AG10803 (cell line): ENCODE measurements around the gene PHOX2A.
A peak's percentile ranks its signal among the peaks of the same experiment; 100 is the strongest.

Source experiments
- DNase-seq: peaks from one replicate; pipeline ENCODE4 v3.0.0; 2010; ENCODE audit warnings: low read depth
- H3K4me3 ChIP-seq: 2 replicates; pipeline ENCODE4 v1.5.1; 2011; ENCODE audit warnings: mild to moderate bottlenecking, low read length, control low read depth
- TF ChIP-seq, protein P1 (sequence below): conservative IDR thresholded peaks from 2 replicates; pipeline ENCODE4 v1.5.1; 2011; ENCODE audit warnings: mild to moderate bottlenecking, low read length, control low read depth, inconsistent platforms

The PHOX2A gene

GRCh38 chr11:72189455-72190250 lies 54.3 kb downstream of the PHOX2A start:
- TF ChIP-seq, protein P1, sequence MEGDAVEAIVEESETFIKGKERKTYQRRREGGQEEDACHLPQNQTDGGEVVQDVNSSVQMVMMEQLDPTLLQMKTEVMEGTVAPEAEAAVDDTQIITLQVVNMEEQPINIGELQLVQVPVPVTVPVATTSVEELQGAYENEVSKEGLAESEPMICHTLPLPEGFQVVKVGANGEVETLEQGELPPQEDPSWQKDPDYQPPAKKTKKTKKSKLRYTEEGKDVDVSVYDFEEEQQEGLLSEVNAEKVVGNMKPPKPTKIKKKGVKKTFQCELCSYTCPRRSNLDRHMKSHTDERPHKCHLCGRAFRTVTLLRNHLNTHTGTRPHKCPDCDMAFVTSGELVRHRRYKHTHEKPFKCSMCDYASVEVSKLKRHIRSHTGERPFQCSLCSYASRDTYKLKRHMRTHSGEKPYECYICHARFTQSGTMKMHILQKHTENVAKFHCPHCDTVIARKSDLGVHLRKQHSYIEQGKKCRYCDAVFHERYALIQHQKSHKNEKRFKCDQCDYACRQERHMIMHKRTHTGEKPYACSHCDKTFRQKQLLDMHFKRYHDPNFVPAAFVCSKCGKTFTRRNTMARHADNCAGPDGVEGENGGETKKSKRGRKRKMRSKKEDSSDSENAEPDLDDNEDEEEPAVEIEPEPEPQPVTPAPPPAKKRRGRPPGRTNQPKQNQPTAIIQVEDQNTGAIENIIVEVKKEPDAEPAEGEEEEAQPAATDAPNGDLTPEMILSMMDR, result no peak
- DNase-seq, result peak; percentile 41
- H3K4me3 ChIP-seq, result no peak overlapping the region
